KBM-7 (cell line): ENCODE results near the gene ZFAND6.
A peak's percentile ranks its signal among the peaks of the same experiment; 100 is the strongest.
"Not testable (repeated sequence)": the region's sequence is repeated elsewhere in the genome, so short reads cannot be mapped to it uniquely, and the experiment has no call there.

Experiments
- DNase-seq: peaks from one replicate; pipeline ENCODE4 v3.0.0-alpha.2; 2015
- in situ Hi-C: fragments of 300-500 bp; cut with MboI; formaldehyde crosslinking; loops from 2 replicates; pipeline ENCODE4 v1.14.3; 2020; ENCODE audit warnings: low sequenced_read_pairs, low pct_unique_long_range_greater_than_20kb, mixed read lengths

The ZFAND6 gene

GRCh38 chr15:80127253-80127652, 67.8 kb downstream of the ZFAND6 start:
- DNase-seq, in situ Hi-C loops: not testable (repeated sequence)

GRCh38 chr15:80127911-80128310, 68.4 kb downstream of the ZFAND6 start:
- in situ Hi-C loops = no loop called here

GRCh38 chr15:80132382-80132781, 72.9 kb downstream of the ZFAND6 start:
- in situ Hi-C loops = no loop called here
- no peak for DNase-seq

More at GRCh38 chr15:80127911-80128310, 68.4 kb downstream of the ZFAND6 start:
- no peak for DNase-seq

- in situ Hi-C loops = no loop called here
- DNase-seq = no peak
Measured at GRCh38 chr15:80136854-80137253, 77.4 kb downstream of the ZFAND6 start.

GRCh38 chr15:80138961-80139360, 79.5 kb downstream of the ZFAND6 start:
- in situ Hi-C loops = no loop called here
- DNase-seq = no peak

GRCh38 chr15:80140909-80141308, 81.4 kb downstream of the ZFAND6 start:
- no peak for DNase-seq
- in situ Hi-C loops = no loop called here

GRCh38 chr15:80141916-80142598, 82.6 kb downstream of the ZFAND6 start:
- in situ Hi-C loops = no loop called here
- no peak for DNase-seq

- in situ Hi-C loops = no loop called here
- no peak for DNase-seq
Measured at GRCh38 chr15:80142646-80143045, 83.2 kb downstream of the ZFAND6 start.

- in situ Hi-C loops = loop anchor here (25.0 kb wide), 1 partner anchor 264 kb away; the partner anchor contains the start of gene MTHFS
Measured at GRCh38 chr15:80151148-80151547, 91.7 kb downstream of the ZFAND6 start.

GRCh38 chr15:80151576-80151975, 92.1 kb downstream of the ZFAND6 start:
- DNase-seq = no peak
- in situ Hi-C loops = loop anchor here (25.0 kb wide), 1 partner anchor 264 kb away; the partner anchor contains the start of gene MTHFS

More at GRCh38 chr15:80151148-80151547, 91.7 kb downstream of the ZFAND6 start:
- no peak for DNase-seq

- in situ Hi-C loops = loop anchor here (25.0 kb wide), 1 partner anchor 265 kb away; the partner anchor contains the start of gene MTHFS
- peak; percentile 85 for DNase-seq
Measured at GRCh38 chr15:80152180-80152895, 92.9 kb downstream of the ZFAND6 start.

GRCh38 chr15:80152896-80153876, 93.7 kb downstream of the ZFAND6 start, which contains the start of gene FAH:
TSS of gene FAH (plus strand) at chr15:80152999. CDS start at chr15:80153055, 56 bp downstream.
- in situ Hi-C loops = loop anchor here (25.0 kb wide), 1 partner anchor 266 kb away; the partner anchor contains the start of gene MTHFS
- DNase-seq = peak; percentile 80

- in situ Hi-C loops = loop anchor here (25.0 kb wide), 1 partner anchor 267 kb away; the partner anchor contains the start of gene MTHFS
- DNase-seq = peak; percentile 33
Measured at GRCh38 chr15:80153900-80154299, 94.4 kb downstream of the ZFAND6 start.

- in situ Hi-C loops = loop anchor here (25.0 kb wide), 1 partner anchor 267 kb away; the partner anchor contains the start of gene MTHFS
Measured at GRCh38 chr15:80154336-80154735, 94.9 kb downstream of the ZFAND6 start.

GRCh38 chr15:80155001-80155377, 95.5 kb downstream of the ZFAND6 start:
- in situ Hi-C loops = loop anchor here (25.0 kb wide), 1 partner anchor 268 kb away; the partner anchor contains the start of gene MTHFS
- peak; percentile 52 for DNase-seq

More at GRCh38 chr15:80154336-80154735, 94.9 kb downstream of the ZFAND6 start:
- DNase-seq = no peak

- in situ Hi-C loops = loop anchor here (25.0 kb wide), 1 partner anchor 268 kb away; the partner anchor contains the start of gene MTHFS
- DNase-seq = peak; percentile 88
Measured at GRCh38 chr15:80155378-80156175, 96.1 kb downstream of the ZFAND6 start.

- in situ Hi-C loops = loop anchor here (25.0 kb wide), 1 partner anchor 269 kb away; the partner anchor contains the start of gene MTHFS
Measured at GRCh38 chr15:80156176-80156720, 96.8 kb downstream of the ZFAND6 start.

More at GRCh38 chr15:80156176-80156720, 96.8 kb downstream of the ZFAND6 start:
- no peak for DNase-seq
